BE2C (cell line): Measurements from ENCODE around the gene ITCH.

Experiments
- DNase-seq: peaks from one replicate; pipeline ENCODE4 v3.0.0-alpha.2; 2020
- H3K27me3 ChIP-seq: fragments of 250-450 bp; sonication (Bioruptor Pico); 2 replicates; pipeline ENCODE4 v1.5.1; 2020; ENCODE audit warnings: mild to moderate bottlenecking
- H3K36me3 ChIP-seq: fragments of 250-450 bp; sonication (Bioruptor Pico); 2 replicates; pipeline ENCODE4 v1.5.1; 2020; ENCODE audit warnings: mild to moderate bottlenecking
- H3K4me1 ChIP-seq: fragments of 250-450 bp; sonication (Bioruptor Pico); 2 replicates; pipeline ENCODE4 v1.5.1; 2020
- H3K4me3 ChIP-seq: 2 replicates; pipeline ENCODE4 v1.5.1; 2011; ENCODE audit warnings: low read depth, low read length
- H3K9me3 ChIP-seq: fragments of 250-450 bp; sonication (Bioruptor Pico); 2 replicates; pipeline ENCODE4 v1.5.1; 2020
- TF ChIP-seq, protein P1 (sequence below): IDR thresholded peaks from 2 replicates; pipeline ENCODE4 v1.5.1; 2012; ENCODE audit warnings: mild to moderate bottlenecking, low read depth, low read length

ITCH gene

DNA sequence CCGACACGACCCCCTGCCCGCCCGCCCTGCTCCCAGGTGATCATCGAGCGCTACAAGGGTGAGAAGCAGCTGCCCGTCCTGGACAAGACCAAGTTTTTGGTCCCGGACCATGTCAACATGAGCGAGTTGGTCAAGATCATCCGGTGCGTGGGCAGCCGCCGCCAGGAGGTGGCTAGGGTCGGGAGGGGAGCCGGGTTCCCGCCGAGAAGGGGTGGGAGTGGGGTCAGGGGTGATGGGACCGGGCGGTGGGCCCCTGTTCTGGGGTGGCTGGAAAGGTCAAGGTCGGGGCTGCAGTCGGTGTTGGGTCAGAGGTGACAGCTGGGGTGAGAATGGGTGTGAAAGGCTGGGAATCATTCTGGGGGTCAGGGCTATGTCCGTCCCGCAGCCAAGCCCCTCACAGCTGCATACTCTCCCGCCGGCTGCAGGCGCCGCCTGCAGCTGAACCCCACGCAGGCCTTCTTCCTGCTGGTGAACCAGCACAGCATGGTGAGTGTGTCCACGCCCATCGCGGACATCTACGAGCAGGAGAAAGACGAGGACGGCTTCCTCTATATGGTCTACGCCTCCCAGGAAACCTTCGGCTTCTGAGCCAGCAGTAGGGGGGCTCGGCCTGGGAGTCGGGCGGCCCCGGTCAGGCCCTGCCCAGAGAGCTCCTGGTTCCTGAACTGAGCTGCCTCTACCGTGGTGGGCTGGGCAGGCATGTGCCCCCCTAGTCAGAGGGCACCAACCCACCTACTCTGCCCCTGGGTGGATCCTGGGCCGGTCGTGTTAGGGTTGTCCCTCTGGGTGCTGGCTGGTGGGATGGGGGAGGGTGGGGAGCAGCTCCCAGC is 196.5 kb downstream of the ITCH start:
- TF ChIP-seq, protein P1, sequence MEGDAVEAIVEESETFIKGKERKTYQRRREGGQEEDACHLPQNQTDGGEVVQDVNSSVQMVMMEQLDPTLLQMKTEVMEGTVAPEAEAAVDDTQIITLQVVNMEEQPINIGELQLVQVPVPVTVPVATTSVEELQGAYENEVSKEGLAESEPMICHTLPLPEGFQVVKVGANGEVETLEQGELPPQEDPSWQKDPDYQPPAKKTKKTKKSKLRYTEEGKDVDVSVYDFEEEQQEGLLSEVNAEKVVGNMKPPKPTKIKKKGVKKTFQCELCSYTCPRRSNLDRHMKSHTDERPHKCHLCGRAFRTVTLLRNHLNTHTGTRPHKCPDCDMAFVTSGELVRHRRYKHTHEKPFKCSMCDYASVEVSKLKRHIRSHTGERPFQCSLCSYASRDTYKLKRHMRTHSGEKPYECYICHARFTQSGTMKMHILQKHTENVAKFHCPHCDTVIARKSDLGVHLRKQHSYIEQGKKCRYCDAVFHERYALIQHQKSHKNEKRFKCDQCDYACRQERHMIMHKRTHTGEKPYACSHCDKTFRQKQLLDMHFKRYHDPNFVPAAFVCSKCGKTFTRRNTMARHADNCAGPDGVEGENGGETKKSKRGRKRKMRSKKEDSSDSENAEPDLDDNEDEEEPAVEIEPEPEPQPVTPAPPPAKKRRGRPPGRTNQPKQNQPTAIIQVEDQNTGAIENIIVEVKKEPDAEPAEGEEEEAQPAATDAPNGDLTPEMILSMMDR = no peak
- no peaks in the 10 kb centered on the region for H3K36me3 ChIP-seq
- H3K9me3 ChIP-seq = no peaks in the 10 kb centered on the region
- H3K27me3 ChIP-seq = no peaks in the 10 kb centered on the region
- no peaks in the 10 kb centered on the region for H3K4me1 ChIP-seq
- H3K4me3 ChIP-seq = no peak overlapping the region
- no peak for DNase-seq

GRCh38 chr20:34560141-34560523 is 197.1 kb downstream of the ITCH start:
- Histone ChIP-seq H3K27me3 (no peaks in the 10 kb centered on the region), H3K9me3 (no peaks in the 10 kb centered on the region), H3K4me1 (no peaks in the 10 kb centered on the region), H3K36me3 (no peaks in the 10 kb centered on the region), H3K4me3 (no peak overlapping the region)
- DNase-seq = no peak
- TF ChIP-seq, protein P1 = no peak

DNA sequence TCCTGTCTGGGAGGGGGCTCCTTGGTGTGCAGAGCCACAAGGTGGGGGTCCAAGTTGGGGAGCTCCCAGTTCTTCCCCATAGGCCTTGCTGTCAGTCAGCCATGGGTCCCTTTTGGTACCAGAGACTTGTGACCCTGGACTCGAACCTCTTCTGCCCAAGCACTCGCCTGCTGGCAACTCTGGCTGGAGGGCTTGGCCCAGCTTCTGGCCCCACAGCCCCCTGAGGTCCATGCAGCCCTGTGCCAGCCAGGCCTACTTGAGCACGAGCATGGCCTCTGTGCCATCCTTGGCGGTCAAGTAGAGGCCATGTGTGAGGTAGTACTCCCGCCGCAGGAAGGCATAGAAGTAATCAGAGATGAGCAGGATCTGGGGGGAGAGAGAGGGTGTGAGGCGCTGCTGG is 197.5 kb downstream of the ITCH start:
- TF ChIP-seq, protein P1 = no peak
- no peaks in the 10 kb centered on the region for H3K9me3 ChIP-seq
- no peaks in the 10 kb centered on the region for H3K4me1 ChIP-seq
- no peaks in the 10 kb centered on the region for H3K27me3 ChIP-seq
- no peak overlapping the region for H3K4me3 ChIP-seq
- DNase-seq = no peak
- H3K36me3 ChIP-seq = no peaks in the 10 kb centered on the region
